Naive thymus-derived CD4-positive, alpha-beta T cell (primary cell): Measurements from ENCODE around the gene HTR3E. TPM values are rescaled to one million over a fixed set of nuclear protein-coding genes. Genes with fewer than 3 reads are reported as not detected.
"Not testable (repeated sequence)": the region's sequence is repeated elsewhere in the genome, so short reads cannot be mapped to it uniquely, and the experiment has no call there.

ENCODE experiments used
- ATAC-seq: fragments of 150-1000 bp; cut with Tn5 transposase; 2 replicates; pipeline ENCODE4 v1.10.0; 2021; ENCODE audit warnings: mild to moderate bottlenecking, moderate library complexity
- CTCF ChIA-PET: fragments of 350-600 bp; sonication (Branson Sonifier 250); formaldehyde crosslinking; loops from one replicate; lab custom pipeline; 2021; ENCODE audit warnings: antibody characterized with exemption; lab: Charles Lee
- POLR2A ChIA-PET: fragments of 350-600 bp; sonication (Branson Sonifier 250); formaldehyde crosslinking; loops from one replicate; lab custom pipeline; 2021; ENCODE audit warnings: antibody characterized with exemption, inconsistent platforms; lab: Charles Lee
- DNase-seq, 9 donors: peaks; one replicate each; pipeline versions ENCODE4 v3.0.0 to v3.0.0-alpha.2; 2020 to 2022; ENCODE audit warnings: mixed read lengths in 1 of 9
- H3K27ac ChIP-seq: one replicate; pipeline ENCODE4 v1.7.0; 2013; ENCODE audit warnings: mild to moderate bottlenecking, low read depth, low read length, moderate library complexity
- H3K27me3 ChIP-seq, 2 donors: one replicate each; pipeline ENCODE4 v1.7.0; 2013; ENCODE audit warnings: low read length in 2 of 2, mild to moderate bottlenecking in 2 of 2, moderate library complexity in 2 of 2; ENCODE audit not compliant: control insufficient read depth in 2 of 2, insufficient read depth in 2 of 2
- H3K36me3 ChIP-seq, 3 experiments: 1 replicate in 2 of 3; 2 replicates in 1 of 3; pipeline ENCODE4 v1.7.0; 2013; ENCODE audit warnings: low read length in 3 of 3, mild to moderate bottlenecking in 3 of 3, moderate library complexity in 1 of 3; ENCODE audit not compliant: insufficient read depth in 3 of 3, control insufficient read depth in 2 of 3
- H3K4me1 ChIP-seq, 2 donors: one replicate each; pipeline ENCODE4 v1.7.0; 2013; ENCODE audit warnings: low read length in 2 of 2, mild to moderate bottlenecking in 2 of 2, moderate library complexity in 1 of 2; ENCODE audit not compliant: control insufficient read depth in 2 of 2, insufficient read depth in 2 of 2
- H3K4me3 ChIP-seq: 2 replicates; pipeline ENCODE4 v1.7.0; 2013; ENCODE audit warnings: mild to moderate bottlenecking, low read length
- H3K9me3 ChIP-seq, 3 experiments: 1 replicate in 2 of 3; 2 replicates in 1 of 3; pipeline ENCODE4 v1.7.0; 2013; ENCODE audit warnings: low read length in 3 of 3; ENCODE audit not compliant: control insufficient read depth in 2 of 3
- H3K27ac Mint-ChIP-seq, 9 donors: one replicate each; pipeline ENCODE4 v1.8.0; 2020 to 2022; ENCODE audit warnings: mixed read lengths in 9 of 9, mild to moderate bottlenecking in 8 of 9, moderate library complexity in 5 of 9, inconsistent platforms in 2 of 9
- H3K27me3 Mint-ChIP-seq, 5 donors: one replicate each; pipeline ENCODE4 v1.8.0; 2021 to 2022; ENCODE audit warnings: mixed read lengths in 5 of 5, mild to moderate bottlenecking in 1 of 5
- H3K36me3 Mint-ChIP-seq, 5 donors: one replicate each; pipeline ENCODE4 v1.8.0; 2020 to 2022; ENCODE audit warnings: mixed read lengths in 5 of 5, mild to moderate bottlenecking in 3 of 5, inconsistent platforms in 1 of 5
- H3K4me1 Mint-ChIP-seq, 7 donors: one replicate each; pipeline ENCODE4 v1.8.0; 2020 to 2022; ENCODE audit warnings: mixed read lengths in 7 of 7, mild to moderate bottlenecking in 3 of 7, inconsistent platforms in 1 of 7
- H3K4me3 Mint-ChIP-seq, 10 donors: one replicate each; pipeline ENCODE4 v1.8.0; 2020 to 2022; ENCODE audit warnings: mild to moderate bottlenecking in 10 of 10, mixed read lengths in 10 of 10, moderate library complexity in 6 of 10, inconsistent platforms in 2 of 10
- H3K9me3 Mint-ChIP-seq, 11 donors: one replicate each; pipeline ENCODE4 v1.8.0; 2020 to 2022; ENCODE audit warnings: mixed read lengths in 11 of 11, mild to moderate bottlenecking in 4 of 11, inconsistent platforms in 1 of 11, moderate library complexity in 1 of 11
- intact Hi-C, 2 donors: fragments of 100-400 bp; cut with micrococcal nuclease; formaldehyde crosslinking; loops; one replicate each; pipeline ENCODE4 v1.15.1; 2023
- polyA plus RNA-seq, 2 donors: library from polyadenylated mRNA; unstranded; fragments of 300-500 nt; fragmentation: Illumina TruSeq; gene quantifications; one replicate each; pipeline ENCODE4 v1.2.3, GENCODE V29; 2021
- total RNA-seq, 6 experiments: library from RNA in 5 of 6; stranded (reverse) in 5 of 6; gene quantifications; 1 replicate in 5 of 6; 2 replicates in 1 of 6; pipeline ENCODE4 v1.2.3 and lab custom pipeline; 2021 to 2026

The HTR3E gene
- total and polyA plus RNA-seq, 7 experiments from 2014 or later: not detected

DNA sequence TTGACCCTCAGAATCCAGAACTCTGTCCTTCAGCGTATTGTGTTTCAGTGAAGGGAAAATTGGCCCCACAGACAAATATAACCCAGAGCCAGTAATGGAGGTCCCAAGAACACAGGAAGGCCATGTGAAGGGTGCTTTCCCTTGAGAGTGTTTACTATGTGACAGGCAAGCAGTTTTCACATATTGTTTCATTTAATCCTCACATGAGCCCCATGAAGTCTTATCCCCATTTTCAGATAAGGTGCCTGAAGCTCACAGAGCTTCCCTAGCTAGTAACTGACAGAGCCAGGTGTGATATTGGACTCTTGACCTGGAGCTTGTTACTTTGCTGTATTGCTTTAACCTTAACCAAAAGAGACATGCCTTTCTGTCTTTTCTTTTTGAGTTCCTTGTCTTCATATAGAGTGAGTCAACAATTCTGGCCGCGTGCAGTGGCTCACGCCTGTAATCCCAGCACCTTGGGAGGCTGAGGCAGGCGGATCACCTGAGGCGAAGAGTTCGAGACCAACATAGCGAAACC lies 48.9 kb downstream of the HTR3E start:
- Mint-ChIP-seq H3K27ac (peak overlapping the region in 1 of 9 donors; percentile 43), H3K36me3 (peaks cover 0 to 25% (median 13%) of the 10 kb centered on the region in 5 donors), H3K4me1 (peaks cover 0 to 7% (median 0%) of the 10 kb centered on the region in 7 donors), H3K27me3 (no peaks in the 10 kb centered on the region), H3K9me3 (no peaks in the 10 kb centered on the region), H3K4me3 (no peak overlapping the region)
- H3K9me3 ChIP-seq: no peaks in the 10 kb centered on the region
- CTCF ChIA-PET: interaction anchor here (0.6 to 1.8 kb wide), 5 partner anchors 12 to 152 kb away, joined by 3 to 5 read pairs (median 3); no protein-coding TSS in a partner anchor
- ATAC-seq (no peak), DNase-seq (no peak)
- no peak overlapping the region for H3K4me3 ChIP-seq
- no peak overlapping the region for H3K27ac ChIP-seq
- peaks cover 12 to 53% (median 21%) of the 10 kb centered on the region in 3 experiments for H3K36me3 ChIP-seq
- no peaks in the 10 kb centered on the region for H3K27me3 ChIP-seq
- POLR2A ChIA-PET: interaction anchor here (0.8 to 2.0 kb wide), 3 partner anchors 10 to 200 kb away, joined by 3 to 8 read pairs (median 3); partner anchors contain the start of genes EEF1AKMT4 and EIF2B5
- intact Hi-C loops: loop anchor here in 1 of 2 donors (1.0 to 2.0 kb wide), 5 partner anchors 9 to 395 kb away; partner anchors contain the start of genes DVL3 and EIF2B5
- no peaks in the 10 kb centered on the region for H3K4me1 ChIP-seq

DNA sequence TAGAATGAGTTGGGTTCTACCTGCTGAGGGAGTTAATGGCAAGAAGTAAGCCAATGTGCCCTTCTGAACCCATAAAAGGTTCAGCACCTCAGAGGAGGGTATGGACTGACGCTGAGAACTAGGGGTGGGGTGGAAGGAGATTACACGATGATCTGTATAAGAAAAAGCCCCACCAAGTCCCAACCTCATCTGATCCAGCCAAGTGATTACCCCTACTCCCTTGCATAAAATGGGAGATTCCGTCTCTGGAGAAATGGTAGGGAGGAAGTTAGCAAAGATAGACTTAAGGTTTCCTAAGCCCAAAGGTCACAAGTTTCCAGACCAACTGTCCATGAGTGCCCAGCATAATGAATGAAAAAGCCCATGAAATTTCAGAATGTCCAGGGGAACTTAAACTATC lies 51.2 kb downstream of the HTR3E start:
- no peaks in the 10 kb centered on the region for H3K27me3 ChIP-seq
- H3K9me3 ChIP-seq: no peaks in the 10 kb centered on the region
- Mint-ChIP-seq H3K27me3 (no peaks in the 10 kb centered on the region), H3K4me1 (peaks cover 0 to 1% (median 0%) of the 10 kb centered on the region in 7 donors), H3K4me3 (no peak overlapping the region), H3K9me3 (no peaks in the 10 kb centered on the region), H3K36me3 (peaks cover 0 to 6% (median 0%) of the 10 kb centered on the region in 5 donors), H3K27ac (no peak overlapping the region)
- peaks cover 6 to 31% (median 9%) of the 10 kb centered on the region in 3 experiments for H3K36me3 ChIP-seq
- ATAC-seq (no peak), DNase-seq (no peak)
- no peak overlapping the region for H3K27ac ChIP-seq
- H3K4me1 ChIP-seq: no peaks in the 10 kb centered on the region
- ChIA-PET POLR2A (interaction anchor here (1.0 kb wide), 1 partner anchor 13 kb away, joined by 5 read pairs; the partner anchor contains the start of gene EIF2B5), CTCF (interaction anchor here (0.8 kb wide), 1 partner anchor 220 kb away, joined by 3 read pairs; no protein-coding TSS in a partner anchor)
- H3K4me3 ChIP-seq: no peak overlapping the region
- intact Hi-C loops: no loop called here

DNA sequence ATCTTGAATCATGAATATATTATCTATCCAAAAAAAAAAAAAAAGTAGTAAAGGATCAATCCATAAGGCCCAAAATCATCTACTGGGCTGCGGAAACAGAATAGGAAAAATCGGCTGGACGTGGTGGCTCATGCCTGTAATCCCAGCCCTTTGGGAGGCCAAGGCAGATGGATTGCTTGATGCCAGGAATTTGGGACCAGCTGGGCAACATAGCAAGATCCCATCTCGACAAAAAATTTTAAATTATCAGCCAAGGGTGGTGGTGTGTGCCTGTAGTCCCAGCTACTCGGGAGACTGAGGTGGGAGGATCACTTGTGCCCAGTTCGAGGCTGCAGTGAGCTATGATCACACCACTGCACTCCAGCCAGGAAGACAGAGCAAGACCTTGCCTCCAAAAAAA lies 52.3 kb downstream of the HTR3E start:
- Mint-ChIP-seq H3K27ac (no peak overlapping the region), H3K9me3 (no peaks in the 10 kb centered on the region), H3K4me1 (peaks cover 0 to 4% (median 0%) of the 10 kb centered on the region in 7 donors), H3K4me3 (no peak overlapping the region), H3K27me3 (no peaks in the 10 kb centered on the region), H3K36me3 (peaks cover 0 to 6% (median 0%) of the 10 kb centered on the region in 5 donors)
- no peaks in the 10 kb centered on the region for H3K9me3 ChIP-seq
- H3K4me3 ChIP-seq: no peak overlapping the region
- intact Hi-C loops: no loop called here
- no peaks in the 10 kb centered on the region for H3K4me1 ChIP-seq
- DNase-seq (no peak), ATAC-seq (no peak)
- peaks cover 0 to 20% (median under 1%) of the 10 kb centered on the region in 3 experiments for H3K36me3 ChIP-seq
- ChIA-PET CTCF (no interaction called here), POLR2A (interaction anchor here (1.0 kb wide), 1 partner anchor 14 kb away, joined by 5 read pairs; the partner anchor contains the start of gene EIF2B5)
- H3K27ac ChIP-seq: no peak overlapping the region
- H3K27me3 ChIP-seq: no peaks in the 10 kb centered on the region

DNA sequence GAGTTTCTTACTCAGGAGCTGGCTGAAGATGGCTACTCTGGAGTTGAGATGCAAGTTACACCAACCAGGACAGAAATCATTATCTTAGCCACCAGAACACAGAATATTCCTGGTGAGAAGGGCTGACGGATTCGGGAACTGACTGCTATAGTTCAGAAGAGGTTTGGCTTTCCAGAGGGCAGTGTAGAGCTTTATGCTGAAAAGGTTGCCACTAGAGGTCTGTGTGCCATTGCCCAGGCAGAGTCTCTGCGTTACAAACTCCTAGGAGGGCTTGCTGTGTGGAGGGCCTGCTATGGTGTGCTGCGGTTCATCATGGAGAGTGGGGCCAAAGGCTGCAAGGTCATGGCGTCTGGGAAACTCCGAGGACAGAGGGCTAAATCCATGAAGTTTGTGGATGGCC lies 52.9 kb downstream of the HTR3E start:
- H3K27ac Mint-ChIP-seq, H3K27me3 ChIP-seq, H3K4me1 Mint-ChIP-seq, DNase-seq, H3K36me3 Mint-ChIP-seq, ATAC-seq, H3K27me3 Mint-ChIP-seq, H3K9me3 ChIP-seq, H3K4me3 Mint-ChIP-seq, CTCF ChIA-PET, H3K4me1 ChIP-seq, H3K4me3 ChIP-seq, POLR2A ChIA-PET, H3K9me3 Mint-ChIP-seq, intact Hi-C loops, H3K27ac ChIP-seq: not testable (repeated sequence)
- H3K36me3 ChIP-seq: peaks cover 0 to 14% (median 0%) of the 10 kb centered on the region in 3 experiments

GRCh38 chr3:184154885-184155643 lies 58.2 kb downstream of the HTR3E start, which contains the start of gene DVL3:
DVL3 (plus strand) TSS chr3:184155377; CDS start chr3:184155636, 259 bp downstream.
- DNase-seq (peak in 7 of 9 donors; percentile 31 to 75 (median 39)), ATAC-seq (peak; percentile 82)
- no peaks in the 10 kb centered on the region for H3K9me3 Mint-ChIP-seq
- H3K27ac ChIP-seq: peak within 1 kb of the TSS; percentile 60
- intact Hi-C loops: loop anchor here (1.0 to 2.0 kb wide), 5 partner anchors 10 to 94 kb away; partner anchors contain the start of genes AP2M1 (in 2 of the 2), EIF2B5 (in 2 of the 2), ALG3 (in 1 of the 2) and EEF1AKMT4 (in 1 of the 2)
- H3K4me1 Mint-ChIP-seq: peaks cover 14 to 39% (median 28%) of the 10 kb centered on the region in 7 donors
- peaks cover 0 to 3% (median 0%) of the 10 kb centered on the region in 5 donors for H3K36me3 Mint-ChIP-seq
- peak within 1 kb of the TSS; percentile 94 to 100 (median 96) for H3K4me3 Mint-ChIP-seq
- no peaks in the 10 kb centered on the region for H3K9me3 ChIP-seq
- H3K4me1 ChIP-seq: peaks cover 10 to 13% of the 10 kb centered on the region in 2 donors
- H3K27ac Mint-ChIP-seq: peak within 1 kb of the TSS; percentile 81 to 91 (median 87)
- H3K36me3 ChIP-seq: no peaks in the 10 kb centered on the region
- H3K27me3 Mint-ChIP-seq: no peaks in the 10 kb centered on the region
- CTCF ChIA-PET: interaction anchor here (1.1 kb wide), 1 partner anchor 19 kb away, joined by 3 read pairs; no protein-coding TSS in a partner anchor
- peak within 1 kb of the TSS; percentile 84 for H3K4me3 ChIP-seq
- H3K27me3 ChIP-seq: no peaks in the 10 kb centered on the region
- POLR2A ChIA-PET: interaction anchor here (1.2 to 2.1 kb wide), 3 partner anchors 14 to 20 kb away, joined by 4 to 13 read pairs (median 12); partner anchors contain the start of gene EIF2B5
